Measurements from ENCODE around the gene LRPAP1.

GRCh38 chr4:3475713-3476260 is 56.4 kb downstream of the LRPAP1 start:
- TF ChIP-seq CTCF (IDR thresholded peaks at IDR 0.05) (no peak), BCL3 (IDR thresholded peaks at IDR 0.05) (no peak), POLR2A (IDR thresholded peaks at IDR 0.05; ENCODE audit: low read length) (no peak), PHF8 (IDR thresholded peaks at IDR 0.05; ENCODE audit: borderline replicate concordance, low read depth) (no peak)
